B cell (primary cell): ENCODE results near the gene CRAMP1. TPM values are rescaled to one million over a fixed set of nuclear protein-coding genes. Genes with fewer than 3 reads are reported as not detected.

Source experiments
- ATAC-seq: fragments of 200-7000 bp; cut with Tn5 transposase; one replicate; pipeline ENCODE4 v1.10.0; 2021; ENCODE audit warnings: low read depth, mild to moderate bottlenecking, moderate number of reproducible peaks, moderate library complexity
- CTCF ChIA-PET: fragments of 350-600 bp; sonication (Branson Sonifier 250); formaldehyde crosslinking; loops from one replicate; lab custom pipeline; 2021; ENCODE audit warnings: antibody characterized with exemption, inconsistent platforms; lab: Charles Lee
- POLR2A ChIA-PET: fragments of 350-600 bp; sonication (Branson Sonifier 250); formaldehyde crosslinking; loops from one replicate; lab custom pipeline; 2021; ENCODE audit warnings: antibody characterized with exemption; lab: Charles Lee
- DNase-seq: peaks from one replicate; pipeline ENCODE4 v3.0.0; 2013
- H2AFZ ChIP-seq: 2 replicates; pipeline ENCODE4 v1.6.1; 2012; ENCODE audit warnings: mild to moderate bottlenecking, low read depth, low read length; ENCODE audit not compliant: insufficient read depth, poor library complexity, severe bottlenecking
- H3K27ac ChIP-seq, 2 donors: 1 replicate in 1 of 2; 2 replicates in 1 of 2; pipeline ENCODE4 v1.5.1; 2012 to 2013; ENCODE audit warnings: low read length in 2 of 2, mild to moderate bottlenecking in 2 of 2, moderate library complexity in 1 of 2
- H3K27me3 ChIP-seq, 4 experiments: fragments of 200-600 bp in 1 of 4; sonication (generic) in 1 of 4; replicated peaks in 1 of 4; 1 replicate in 2 of 4; 2 replicates in 2 of 4; pipeline versions ENCODE4 v1.6.1 to v1.7.0; 2013 to 2016; ENCODE audit warnings: low read length in 3 of 4, mild to moderate bottlenecking in 2 of 4, mixed read lengths in 1 of 4, moderate library complexity in 1 of 4; ENCODE audit not compliant: insufficient read depth in 4 of 4, control insufficient read depth in 3 of 4; ENCODE audit errors: control extremely low read depth in 1 of 4
- H3K36me3 ChIP-seq, 2 experiments: replicated peaks in 1 of 2; 1 replicate in 1 of 2; 2 replicates in 1 of 2; pipeline versions ENCODE4 v1.6.1 to v1.7.1; 2013; ENCODE audit warnings: low read length in 1 of 2; ENCODE audit not compliant: insufficient read depth in 2 of 2, control insufficient read depth in 1 of 2; ENCODE audit errors: control extremely low read depth in 1 of 2, extremely low read depth in 1 of 2
- H3K4me1 ChIP-seq, 2 donors: fragments of 200-600 bp in 1 of 2; sonication (generic) in 1 of 2; 1 replicate in 1 of 2; 2 replicates in 1 of 2; pipeline versions ENCODE4 v1.5.1 to v1.6.1; 2013 to 2017; ENCODE audit warnings: low read length in 2 of 2; ENCODE audit not compliant: control insufficient read depth in 2 of 2, insufficient read depth in 2 of 2
- H3K4me2 ChIP-seq: replicated peaks from 2 replicates; pipeline ENCODE3; 2012; ENCODE audit warnings: mild to moderate bottlenecking, low read depth, low read length; ENCODE audit not compliant: poor library complexity, severe bottlenecking
- H3K4me3 ChIP-seq, 5 experiments: fragments of 200-600 bp in 1 of 5; sonication (generic) in 1 of 5; 1 replicate in 3 of 5; 2 replicates in 2 of 5; pipeline versions ENCODE4 v1.5.1 to v1.7.0; 2011 to 2016; ENCODE audit warnings: low read length in 4 of 5, mild to moderate bottlenecking in 4 of 5, low read depth in 2 of 5, control low read depth in 1 of 5, moderate library complexity in 1 of 5; ENCODE audit not compliant: insufficient read depth in 1 of 5; ENCODE audit errors: control extremely low read depth in 1 of 5, extremely low read depth in 1 of 5
- H3K79me2 ChIP-seq: fragments of 200-600 bp; sonication (generic); one replicate; pipeline ENCODE4 v1.6.0; 2016; ENCODE audit warnings: low read length; ENCODE audit not compliant: control insufficient read depth, insufficient read depth
- H3K9ac ChIP-seq: fragments of 200-600 bp; sonication (generic); 2 replicates; pipeline ENCODE4 v1.6.1; 2017; ENCODE audit warnings: mild to moderate bottlenecking, low read length, moderate library complexity
- H3K9me3 ChIP-seq, 3 donors: one replicate each; pipeline versions ENCODE4 v1.6.1 to v1.7.1; 2013; ENCODE audit warnings: low read length in 2 of 3; ENCODE audit not compliant: control insufficient read depth in 2 of 3, insufficient read depth in 1 of 3; ENCODE audit errors: control extremely low read depth in 1 of 3
- H4K20me1 ChIP-seq: 2 replicates; pipeline ENCODE4 v1.6.0; 2012; ENCODE audit warnings: mild to moderate bottlenecking, low read length; ENCODE audit not compliant: insufficient read depth, control insufficient read depth, poor library complexity, severe bottlenecking
- H3K27ac Mint-ChIP-seq: one replicate; pipeline ENCODE4 v1.8.0; 2021; ENCODE audit warnings: mixed read lengths
- H3K27me3 Mint-ChIP-seq: one replicate; pipeline ENCODE4 v1.8.0; 2021; ENCODE audit warnings: mixed read lengths
- H3K4me1 Mint-ChIP-seq: one replicate; pipeline ENCODE4 v1.8.0; 2021; ENCODE audit warnings: mixed read lengths
- H3K4me3 Mint-ChIP-seq: one replicate; pipeline ENCODE4 v1.8.0; 2021; ENCODE audit warnings: mixed read lengths
- H3K9me3 Mint-ChIP-seq: one replicate; pipeline ENCODE4 v1.8.0; 2022; ENCODE audit warnings: mixed read lengths; ENCODE audit not compliant: insufficient read depth
- EZH2 ChIP-seq: IDR thresholded peaks from 2 replicates; pipeline ENCODE4 v1.6.1; 2012; ENCODE audit warnings: borderline replicate concordance, low read depth, mild to moderate bottlenecking, moderate library complexity, low read length; ENCODE audit not compliant: insufficient read depth, poor library complexity, severe bottlenecking
- WGBS: methylation state at CpG from one replicate; pipeline ENCODE4 v1.1.5; 2013; ENCODE audit warnings: missing lambda C conversion rate; ENCODE audit not compliant: insufficient coverage; 5-methylcytosine and 5-hydroxymethylcytosine counted together
- intact Hi-C: fragments of 100-400 bp; cut with micrococcal nuclease; formaldehyde crosslinking; loops from one replicate; pipeline ENCODE4 v1.10.0; 2022
- polyA plus RNA-seq: library from polyadenylated mRNA; depleted of rRNA; stranded (reverse); fragments of >200 nt; gene quantifications from 2 replicates; pipeline ENCODE4 v1.2.3, GENCODE V29; 2012
- total RNA-seq, 2 donors: library from RNA; stranded (reverse); fragments of 120-200 nt in 1 of 2; gene quantifications; 1 replicate in 1 of 2; 2 replicates in 1 of 2; pipeline versions ENCODE4 v1.2.3 to v1.2.4, GENCODE V29; 2013 to 2022
- TF ChIP-seq, protein P1 (sequence below): fragments of 200-600 bp; IDR thresholded peaks from one replicate; pipeline ENCODE4 v1.8.0; 2022; ENCODE audit warnings: antibody characterized with exemption, mild to moderate bottlenecking

The CRAMP1 gene
- total and polyA plus RNA-seq, 2 donors (not counting 1 experiment from before 2014, with no cell fraction given), result 21.0 to 33.9 TPM

DNA sequence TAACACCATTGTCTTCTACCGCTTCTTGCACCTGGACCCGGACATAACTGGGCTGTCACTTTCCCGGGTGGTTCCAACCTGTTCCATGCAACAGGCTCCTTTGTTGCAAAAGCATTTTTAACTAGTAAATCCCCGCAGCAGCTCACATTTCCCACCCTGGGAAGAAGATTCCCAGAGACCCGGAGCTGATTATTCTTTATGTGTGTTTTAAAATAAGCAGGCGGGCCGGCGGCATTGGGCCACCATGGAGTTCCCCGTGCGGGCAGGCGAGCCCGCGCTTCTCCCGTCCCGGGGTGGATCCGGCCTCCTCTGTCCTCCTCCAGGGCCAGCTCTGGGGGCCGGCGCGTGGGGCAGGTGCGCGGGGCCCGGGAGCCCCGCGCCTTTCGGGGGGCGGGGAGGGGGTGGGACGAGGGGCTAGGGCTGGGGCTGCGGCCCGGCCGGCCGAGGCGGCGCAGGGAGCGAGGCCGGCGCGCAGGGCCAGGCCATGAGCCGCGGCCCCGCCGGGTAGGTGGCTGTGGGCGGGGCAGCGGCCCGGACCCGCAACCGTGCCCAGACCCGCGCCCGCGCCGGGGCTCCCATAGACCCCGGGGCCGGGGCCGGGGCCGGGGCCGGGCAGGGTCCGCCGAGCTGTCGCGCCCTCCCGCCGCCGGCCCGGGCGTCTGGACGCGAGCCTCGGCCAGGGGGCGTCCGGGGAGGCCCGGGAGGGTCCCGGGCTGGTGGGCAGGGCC lies 1.7 kb downstream of the CRAMP1 start:
- no peak for ATAC-seq
- CTCF ChIA-PET, result no interaction called here
- WGBS, result under 1% methylated on average over 64 of the region's 72 CpGs
- POLR2A ChIA-PET, result no interaction called here
- Mint-ChIP-seq H3K4me3 (peak overlapping the region; percentile 86), H3K27me3 (peaks cover 9% of the 10 kb centered on the region), H3K27ac (peak overlapping the region; percentile 10), H3K4me1 (peaks cover 41% of the 10 kb centered on the region), H3K9me3 (no peaks in the 10 kb centered on the region)
- no peak overlapping the region for H2AFZ ChIP-seq
- peaks cover 35 to 47% of the 10 kb centered on the region in 2 donors for H3K4me1 ChIP-seq
- DNase-seq, result peak; percentile 25
- peaks cover 0 to 14% (median 7%) of the 10 kb centered on the region in 3 donors for H3K9me3 ChIP-seq
- H3K79me2 ChIP-seq, result peaks cover 49% of the 10 kb centered on the region
- peak overlapping the region; percentile 17 to 87 (median 65) for H3K4me3 ChIP-seq
- H3K9ac ChIP-seq, result peak overlapping the region; percentile 86
- peaks cover 0 to 20% of the 10 kb centered on the region in 2 experiments for H3K36me3 ChIP-seq
- TF ChIP-seq EZH2, result peak; percentile 86
- TF ChIP-seq, protein P1, sequence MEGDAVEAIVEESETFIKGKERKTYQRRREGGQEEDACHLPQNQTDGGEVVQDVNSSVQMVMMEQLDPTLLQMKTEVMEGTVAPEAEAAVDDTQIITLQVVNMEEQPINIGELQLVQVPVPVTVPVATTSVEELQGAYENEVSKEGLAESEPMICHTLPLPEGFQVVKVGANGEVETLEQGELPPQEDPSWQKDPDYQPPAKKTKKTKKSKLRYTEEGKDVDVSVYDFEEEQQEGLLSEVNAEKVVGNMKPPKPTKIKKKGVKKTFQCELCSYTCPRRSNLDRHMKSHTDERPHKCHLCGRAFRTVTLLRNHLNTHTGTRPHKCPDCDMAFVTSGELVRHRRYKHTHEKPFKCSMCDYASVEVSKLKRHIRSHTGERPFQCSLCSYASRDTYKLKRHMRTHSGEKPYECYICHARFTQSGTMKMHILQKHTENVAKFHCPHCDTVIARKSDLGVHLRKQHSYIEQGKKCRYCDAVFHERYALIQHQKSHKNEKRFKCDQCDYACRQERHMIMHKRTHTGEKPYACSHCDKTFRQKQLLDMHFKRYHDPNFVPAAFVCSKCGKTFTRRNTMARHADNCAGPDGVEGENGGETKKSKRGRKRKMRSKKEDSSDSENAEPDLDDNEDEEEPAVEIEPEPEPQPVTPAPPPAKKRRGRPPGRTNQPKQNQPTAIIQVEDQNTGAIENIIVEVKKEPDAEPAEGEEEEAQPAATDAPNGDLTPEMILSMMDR, result no peak
- H3K27me3 ChIP-seq, result peaks cover 0 to 16% (median 6%) of the 10 kb centered on the region in 4 experiments
- H4K20me1 ChIP-seq, result peaks cover 45% of the 10 kb centered on the region
- H3K4me2 ChIP-seq, result peak overlapping the region; percentile 91
- no peak overlapping the region for H3K27ac ChIP-seq
- intact Hi-C loops, result loop anchor here (5.0 to 10.0 kb wide), 6 partner anchors 93 to 1212 kb away; partner anchors contain the start of genes CCDC78, DECR2, FAHD1 and HAGH
